Spleen (tissue), 7 donors: Measurements from ENCODE around the gene KRTAP17-1.

Experiments
- POLR2A ChIP-seq, 3 donors: fragments of 450-650 bp; IDR thresholded peaks; one replicate each; pipeline ENCODE4 v1.5.1; 2017; ENCODE audit warnings: antibody characterized with exemption in 3 of 3, mild to moderate bottlenecking in 1 of 3
- TF ChIP-seq, protein P1 (sequence below), 11 experiments: fragments of 200-600 bp in 7 of 11; fragments of 450-650 bp in 4 of 11; sonication (generic) in 4 of 11; IDR thresholded peaks in 8 of 11; conservative IDR thresholded peaks in 3 of 11; 1 replicate in 7 of 11; 2 replicates in 4 of 11; pipeline versions ENCODE4 v1.4.0 to v1.8.0; 2016 to 2021; ENCODE audit warnings: antibody characterized with exemption in 11 of 11, inconsistent platforms in 4 of 11, mild to moderate bottlenecking in 1 of 11
- donor health status: DM: no; HTN: no; CAD: no; lungs with moderate emphysema.
- donor health status: DM: no; HTN: no; CAD: no.
- donor health status: DM: no; HTN: no; CAD: no.

GRCh38 chr17:41324180-41325075 lies 8.9 kb upstream of the KRTAP17-1 start:
- no peak for TF ChIP-seq POLR2A (IDR thresholded peaks at IDR 0.05)
- TF ChIP-seq, protein P1, sequence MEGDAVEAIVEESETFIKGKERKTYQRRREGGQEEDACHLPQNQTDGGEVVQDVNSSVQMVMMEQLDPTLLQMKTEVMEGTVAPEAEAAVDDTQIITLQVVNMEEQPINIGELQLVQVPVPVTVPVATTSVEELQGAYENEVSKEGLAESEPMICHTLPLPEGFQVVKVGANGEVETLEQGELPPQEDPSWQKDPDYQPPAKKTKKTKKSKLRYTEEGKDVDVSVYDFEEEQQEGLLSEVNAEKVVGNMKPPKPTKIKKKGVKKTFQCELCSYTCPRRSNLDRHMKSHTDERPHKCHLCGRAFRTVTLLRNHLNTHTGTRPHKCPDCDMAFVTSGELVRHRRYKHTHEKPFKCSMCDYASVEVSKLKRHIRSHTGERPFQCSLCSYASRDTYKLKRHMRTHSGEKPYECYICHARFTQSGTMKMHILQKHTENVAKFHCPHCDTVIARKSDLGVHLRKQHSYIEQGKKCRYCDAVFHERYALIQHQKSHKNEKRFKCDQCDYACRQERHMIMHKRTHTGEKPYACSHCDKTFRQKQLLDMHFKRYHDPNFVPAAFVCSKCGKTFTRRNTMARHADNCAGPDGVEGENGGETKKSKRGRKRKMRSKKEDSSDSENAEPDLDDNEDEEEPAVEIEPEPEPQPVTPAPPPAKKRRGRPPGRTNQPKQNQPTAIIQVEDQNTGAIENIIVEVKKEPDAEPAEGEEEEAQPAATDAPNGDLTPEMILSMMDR (IDR thresholded peaks at IDR 0.05 in 8 of 11, conservative IDR thresholded peaks at IDR 0.05 in 3 of 11): peak in 1 of 11 experiments; percentile 5
